NCI-H1105 treated with DMSO at 0.1 percent for 48 hours (cell line): ENCODE measurements around the gene NSG1.

Experiments
- DNase-seq: peaks from one replicate; lab custom pipeline; 2025; lab: John Stamatoyannopoulos, UW

NSG1 gene

GRCh38 chr4:4374388-4375098 is 12.4 kb upstream of the NSG1 start:
- DNase-seq = no peak

- no peak for DNase-seq
Measured at GRCh38 chr4:4376074-4376473, 10.8 kb upstream of the NSG1 start.

- no peak for DNase-seq
Measured at GRCh38 chr4:4377191-4377590, 9.7 kb upstream of the NSG1 start.

GRCh38 chr4:4377732-4378460 is 9.0 kb upstream of the NSG1 start:
- DNase-seq = no peak

GRCh38 chr4:4379540-4380087 is 7.3 kb upstream of the NSG1 start:
- no peak for DNase-seq

GRCh38 chr4:4383085-4383484 is 3.8 kb upstream of the NSG1 start:
- DNase-seq = no peak

GRCh38 chr4:4384837-4385236 is 2.1 kb upstream of the NSG1 start:
- no peak for DNase-seq

- DNase-seq = no peak
Measured at GRCh38 chr4:4385729-4386295, 1.1 kb upstream of the NSG1 start.

- peak; percentile 48 for DNase-seq
Measured at GRCh38 chr4:4386296-4386735, 586 bp upstream of the NSG1 start.

GRCh38 chr4:4387531-4388310 is 819 bp downstream of the NSG1 start:
- DNase-seq = peak; percentile 14

- DNase-seq = no peak
Measured at GRCh38 chr4:4388311-4388790, 1.4 kb downstream of the NSG1 start.

GRCh38 chr4:4388836-4389575 is 2.1 kb downstream of the NSG1 start:
- no peak for DNase-seq

- no peak for DNase-seq
Measured at GRCh38 chr4:4390046-4390445, 3.1 kb downstream of the NSG1 start.

GRCh38 chr4:4390515-4391240 is 3.8 kb downstream of the NSG1 start:
- DNase-seq = no peak

GRCh38 chr4:4391866-4392265 is 5.0 kb downstream of the NSG1 start:
- no peak for DNase-seq

GRCh38 chr4:4392501-4393183 is 5.7 kb downstream of the NSG1 start:
- DNase-seq = no peak

GRCh38 chr4:4394644-4395043 is 7.7 kb downstream of the NSG1 start:
- no peak for DNase-seq

GRCh38 chr4:4395371-4395770 is 8.5 kb downstream of the NSG1 start:
- no peak for DNase-seq

GRCh38 chr4:4395849-4396627 is 9.1 kb downstream of the NSG1 start:
- peak; percentile 68 for DNase-seq
